Measurements from ENCODE around the gene BLTP3A.
A peak's percentile ranks its signal among the peaks of the same experiment; 100 is the strongest.
"Not testable (repeated sequence)": the region's sequence is repeated elsewhere in the genome, so short reads cannot be mapped to it uniquely, and the experiment has no call there.

Gene BLTP3A

DNA sequence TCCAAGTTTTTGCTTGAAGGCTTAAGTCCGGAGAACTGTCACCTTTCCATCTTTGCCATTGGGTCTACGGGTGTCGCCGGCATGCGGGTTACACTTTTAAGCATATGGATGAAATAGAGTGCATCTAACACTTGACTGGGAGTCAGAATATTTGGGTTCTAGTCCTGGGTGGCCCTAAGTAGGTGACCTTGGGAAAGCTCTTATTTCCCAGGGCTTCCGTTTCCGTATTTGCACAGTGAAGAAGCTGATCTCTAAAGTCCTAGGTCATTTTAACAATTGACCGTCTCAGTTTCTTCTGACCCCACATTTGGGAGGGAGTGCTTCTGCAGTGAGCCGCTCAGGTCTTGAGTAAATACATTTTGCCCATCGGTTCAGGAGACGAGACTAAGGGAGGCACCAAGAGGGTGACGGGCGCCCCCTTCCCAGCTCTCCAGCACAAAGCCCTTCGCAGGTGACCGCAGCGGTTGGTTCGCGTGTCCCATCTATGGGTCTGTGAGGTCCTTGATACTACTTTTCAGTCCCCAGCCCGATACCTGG is 651 bp upstream of the BLTP3A start:
- peak overlapping the region; percentile 79 for H3K9ac ChIP-seq (ENCODE audit: low read depth, low read length)
- H3K9me3 ChIP-seq (ENCODE audit: control insufficient read depth, insufficient read depth, low read length) = no peaks in the 10 kb centered on the region
- H3K4me1 ChIP-seq (ENCODE audit: control insufficient read depth, insufficient read depth, low read length) = peaks cover 12% of the 10 kb centered on the region
- peak overlapping the region; percentile 92 for H3K4me3 ChIP-seq (ENCODE audit: low read depth, low read length)
- no peaks in the 10 kb centered on the region for H3K36me3 ChIP-seq (ENCODE audit: control insufficient read depth, insufficient read depth, low read length)
- no peaks in the 10 kb centered on the region for H3K27me3 ChIP-seq (ENCODE audit: control insufficient read depth, insufficient read depth, low read length)
- H3K27ac ChIP-seq (ENCODE audit: low read depth, low read length) = peak overlapping the region; percentile 86

DNA sequence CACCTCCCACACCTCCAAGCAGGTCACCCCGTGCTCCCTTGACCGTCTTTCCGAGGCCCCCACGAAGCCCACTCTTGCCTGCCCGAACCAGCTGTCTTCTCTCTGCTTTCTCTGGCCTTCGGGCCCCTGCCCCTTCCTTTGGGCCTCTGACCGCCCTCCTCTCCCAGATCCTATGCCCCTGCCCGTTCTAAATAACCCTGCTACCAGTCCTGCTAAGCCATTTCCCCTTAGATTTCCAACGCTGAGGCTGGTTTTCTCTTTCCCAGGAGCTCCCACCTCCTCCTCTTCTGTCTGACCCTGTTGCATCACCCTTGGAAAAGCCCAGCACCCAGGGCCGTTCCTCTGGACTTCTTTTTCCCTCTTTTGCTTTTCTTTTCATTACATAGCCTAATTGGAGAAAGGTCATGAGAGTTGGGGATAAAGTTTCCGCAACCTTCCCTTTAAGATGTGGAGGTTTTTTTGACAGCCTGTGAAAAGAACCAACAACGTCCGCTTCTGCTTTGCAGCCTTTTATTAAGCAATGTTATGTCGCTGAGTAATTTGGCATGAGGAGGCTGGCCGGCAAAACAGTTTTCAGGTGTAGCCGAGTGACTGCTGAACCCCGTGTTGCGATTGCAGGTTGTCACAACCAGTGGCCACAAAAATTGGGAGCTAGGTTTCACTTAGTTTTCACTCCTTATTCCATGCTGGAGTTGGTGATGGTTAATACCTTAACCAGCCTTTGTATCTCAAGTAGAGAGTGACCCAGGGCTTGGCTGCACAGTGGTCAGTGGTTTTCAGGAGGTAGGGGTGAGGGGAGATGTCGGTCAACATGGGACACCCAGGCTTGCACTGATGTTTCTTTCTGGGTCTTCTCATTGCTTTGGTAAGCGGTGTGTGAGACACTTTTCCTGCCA is 970 bp downstream of the BLTP3A start:
- H3K27me3 ChIP-seq (ENCODE audit: control insufficient read depth, insufficient read depth, low read length) = no peaks in the 10 kb centered on the region
- peak overlapping the region; percentile 79 for H3K9ac ChIP-seq (ENCODE audit: low read depth, low read length)
- H3K4me3 ChIP-seq (ENCODE audit: low read depth, low read length) = peak overlapping the region; percentile 92
- peaks cover 12% of the 10 kb centered on the region for H3K4me1 ChIP-seq (ENCODE audit: control insufficient read depth, insufficient read depth, low read length)
- peak overlapping the region; percentile 82 for H3K27ac ChIP-seq (ENCODE audit: low read depth, low read length)
- H3K9me3 ChIP-seq (ENCODE audit: control insufficient read depth, insufficient read depth, low read length) = no peaks in the 10 kb centered on the region
- H3K36me3 ChIP-seq (ENCODE audit: control insufficient read depth, insufficient read depth, low read length) = no peaks in the 10 kb centered on the region

DNA sequence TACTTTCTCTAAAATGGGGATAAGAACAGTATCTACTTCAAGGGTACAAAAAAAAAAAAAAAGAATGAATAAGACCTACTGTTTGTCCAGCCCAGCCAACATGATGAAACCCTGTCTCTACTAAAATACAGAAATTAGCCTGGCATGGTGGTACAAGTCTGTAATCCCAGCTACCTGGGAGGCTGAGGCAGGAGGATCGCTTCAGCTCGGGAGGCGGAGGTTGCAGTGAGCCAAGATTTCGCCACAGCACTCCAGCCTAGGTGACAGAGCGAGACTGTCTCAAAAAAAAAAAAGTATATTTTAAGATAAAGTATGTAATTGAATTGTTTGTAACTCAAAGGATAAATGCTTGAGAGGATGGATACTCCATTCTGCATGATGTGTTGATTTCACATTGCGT is 2.0 kb downstream of the BLTP3A start:
- Histone ChIP-seq H3K4me1 (ENCODE audit: control insufficient read depth, insufficient read depth, low read length) (peaks cover 12% of the 10 kb centered on the region), H3K4me3 (ENCODE audit: low read depth, low read length) (no peak overlapping the region), H3K27ac (ENCODE audit: low read depth, low read length) (no peak overlapping the region), H3K9me3 (ENCODE audit: control insufficient read depth, insufficient read depth, low read length) (no peaks in the 10 kb centered on the region), H3K36me3 (ENCODE audit: control insufficient read depth, insufficient read depth, low read length) (no peaks in the 10 kb centered on the region), H3K9ac (ENCODE audit: low read depth, low read length) (no peak overlapping the region), H3K27me3 (ENCODE audit: control insufficient read depth, insufficient read depth, low read length) (no peaks in the 10 kb centered on the region)

DNA sequence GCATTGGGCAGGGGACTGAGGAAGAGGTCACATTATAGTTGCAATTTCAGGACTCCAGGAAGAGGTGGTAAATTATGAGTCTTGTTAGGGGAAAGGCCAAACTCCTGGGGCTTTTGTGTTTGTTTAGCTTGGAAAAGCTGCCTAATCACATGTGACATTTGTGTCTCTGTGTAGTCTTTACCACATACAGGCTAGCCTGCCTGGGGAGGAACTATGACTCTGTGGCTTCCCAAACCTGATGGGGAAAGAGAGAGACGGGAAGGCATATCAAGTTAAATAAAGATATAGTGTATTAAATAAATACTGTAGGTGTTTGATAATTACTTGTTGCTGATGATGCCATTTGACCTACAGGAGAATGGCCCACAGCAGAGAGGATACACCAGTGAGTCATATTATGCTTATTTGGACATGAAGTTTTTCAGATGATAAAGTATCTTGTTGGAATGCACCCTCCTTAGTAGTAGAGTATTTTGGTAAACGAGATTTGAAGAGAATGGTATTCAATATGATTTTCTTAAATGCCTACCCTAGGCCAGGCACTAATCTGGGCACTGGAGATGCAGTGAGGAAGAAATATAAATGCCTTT is 4.0 kb downstream of the BLTP3A start:
- H3K4me1 ChIP-seq (ENCODE audit: control insufficient read depth, insufficient read depth, low read length) = peaks cover 11% of the 10 kb centered on the region
- no peaks in the 10 kb centered on the region for H3K9me3 ChIP-seq (ENCODE audit: control insufficient read depth, insufficient read depth, low read length)
- no peaks in the 10 kb centered on the region for H3K27me3 ChIP-seq (ENCODE audit: control insufficient read depth, insufficient read depth, low read length)

DNA sequence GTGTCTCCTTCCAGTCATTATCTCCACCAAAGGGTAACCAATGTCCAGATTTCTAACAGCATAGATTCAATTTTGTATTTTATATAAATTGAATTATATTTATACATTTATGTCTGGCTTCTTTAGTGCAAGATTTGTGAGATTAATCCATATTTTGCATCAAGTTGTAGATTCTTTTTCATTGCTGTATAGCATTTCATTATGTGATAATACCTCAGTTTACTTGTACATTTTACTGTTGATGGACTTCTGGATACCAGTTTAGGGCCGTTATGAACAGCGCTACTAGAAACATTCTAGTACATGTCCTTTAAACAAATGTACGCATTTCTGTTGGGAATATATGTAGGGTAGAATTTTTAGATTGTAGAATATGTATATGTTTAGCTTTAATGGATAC is 6.2 kb downstream of the BLTP3A start:
- Histone ChIP-seq H3K9ac (ENCODE audit: low read depth, low read length) (no peak overlapping the region), H3K36me3 (ENCODE audit: control insufficient read depth, insufficient read depth, low read length) (no peaks in the 10 kb centered on the region), H3K9me3 (ENCODE audit: control insufficient read depth, insufficient read depth, low read length) (no peaks in the 10 kb centered on the region), H3K4me3 (ENCODE audit: low read depth, low read length) (no peak overlapping the region), H3K27ac (ENCODE audit: low read depth, low read length) (no peak overlapping the region), H3K27me3 (ENCODE audit: control insufficient read depth, insufficient read depth, low read length) (no peaks in the 10 kb centered on the region), H3K4me1 (ENCODE audit: control insufficient read depth, insufficient read depth, low read length) (peaks cover 5% of the 10 kb centered on the region)

More for the DNA sequence above, 4.0 kb downstream of the BLTP3A start:
- Histone ChIP-seq H3K36me3 (ENCODE audit: control insufficient read depth, insufficient read depth, low read length) (no peaks in the 10 kb centered on the region), H3K4me3 (ENCODE audit: low read depth, low read length) (no peak overlapping the region), H3K9ac (ENCODE audit: low read depth, low read length) (no peak overlapping the region), H3K27ac (ENCODE audit: low read depth, low read length) (no peak overlapping the region)

DNA sequence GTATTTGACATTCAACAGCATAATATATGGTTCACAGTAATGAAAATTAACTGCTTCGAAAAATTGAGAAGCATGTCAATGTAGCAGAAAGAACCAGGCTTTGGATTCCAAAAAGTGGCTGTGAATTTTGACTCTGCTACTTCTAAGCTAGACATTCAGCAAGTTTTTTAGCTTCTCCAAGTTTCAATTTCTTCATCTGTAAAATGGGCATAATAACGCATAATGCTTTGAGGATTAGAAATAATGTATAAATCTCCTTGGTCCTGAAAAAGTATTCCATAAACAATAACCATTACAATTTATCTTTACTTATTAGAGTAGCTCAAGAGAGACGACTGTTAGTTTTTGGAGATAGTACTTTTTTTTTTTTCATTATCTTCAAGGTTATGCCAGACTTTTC is 7.7 kb downstream of the BLTP3A start:
- Histone ChIP-seq H3K27ac (ENCODE audit: low read depth, low read length) (no peak overlapping the region), H3K4me3 (ENCODE audit: low read depth, low read length) (no peak overlapping the region), H3K4me1 (ENCODE audit: control insufficient read depth, insufficient read depth, low read length) (no peaks in the 10 kb centered on the region), H3K9me3 (ENCODE audit: control insufficient read depth, insufficient read depth, low read length) (no peaks in the 10 kb centered on the region), H3K36me3 (ENCODE audit: control insufficient read depth, insufficient read depth, low read length) (no peaks in the 10 kb centered on the region), H3K9ac (ENCODE audit: low read depth, low read length) (no peak overlapping the region), H3K27me3 (ENCODE audit: control insufficient read depth, insufficient read depth, low read length) (no peaks in the 10 kb centered on the region)

DNA sequence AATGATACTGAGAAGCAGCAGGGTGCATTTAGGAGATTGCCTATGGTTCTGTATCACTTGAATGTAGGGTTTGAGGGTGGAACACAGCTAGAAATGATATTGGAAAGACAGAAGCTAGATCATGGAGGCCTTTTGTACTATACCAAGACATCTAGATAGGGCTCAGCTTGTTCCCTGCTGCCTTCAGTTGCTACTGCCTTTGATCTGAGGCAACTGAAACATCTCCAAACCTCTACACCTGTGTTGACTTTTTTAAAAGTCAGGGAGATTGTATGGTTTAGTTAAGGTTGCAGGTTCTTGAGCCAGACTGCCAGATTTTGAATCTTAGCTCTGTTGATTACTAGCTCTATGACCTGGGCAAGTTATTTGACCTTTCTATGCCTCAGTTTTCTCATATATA is 12.7 kb downstream of the BLTP3A start:
- Histone ChIP-seq H3K9ac (ENCODE audit: low read depth, low read length) (no peak overlapping the region), H3K9me3 (ENCODE audit: control insufficient read depth, insufficient read depth, low read length) (no peaks in the 10 kb centered on the region), H3K27me3 (ENCODE audit: control insufficient read depth, insufficient read depth, low read length) (no peaks in the 10 kb centered on the region), H3K4me3 (ENCODE audit: low read depth, low read length) (no peak overlapping the region), H3K36me3 (ENCODE audit: control insufficient read depth, insufficient read depth, low read length) (no peaks in the 10 kb centered on the region), H3K27ac (ENCODE audit: low read depth, low read length) (no peak overlapping the region), H3K4me1 (ENCODE audit: control insufficient read depth, insufficient read depth, low read length) (no peaks in the 10 kb centered on the region)

DNA sequence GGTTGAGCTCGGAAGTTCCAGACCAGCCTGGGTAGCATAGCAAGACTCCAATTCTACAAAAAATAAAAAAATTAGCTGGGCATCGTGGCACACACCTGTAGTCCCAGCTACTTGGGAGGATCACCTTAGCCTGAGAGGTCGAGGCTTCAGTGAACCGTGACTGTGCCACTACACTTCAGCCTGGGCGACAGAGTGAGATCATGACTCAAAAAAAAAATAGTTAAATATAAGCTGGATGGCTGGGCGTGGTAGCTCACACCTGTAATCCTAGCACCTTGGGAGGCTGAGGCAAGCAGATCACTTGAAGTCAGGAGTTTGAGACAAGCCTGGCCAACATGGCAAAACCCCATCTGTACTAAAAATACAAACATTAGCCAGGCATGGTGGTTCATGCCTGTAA is 13.2 kb downstream of the BLTP3A start:
- H3K9ac ChIP-seq (ENCODE audit: low read depth, low read length); H3K9me3 ChIP-seq (ENCODE audit: control insufficient read depth, insufficient read depth, low read length); H3K36me3 ChIP-seq (ENCODE audit: control insufficient read depth, insufficient read depth, low read length): not testable (repeated sequence)

DNA sequence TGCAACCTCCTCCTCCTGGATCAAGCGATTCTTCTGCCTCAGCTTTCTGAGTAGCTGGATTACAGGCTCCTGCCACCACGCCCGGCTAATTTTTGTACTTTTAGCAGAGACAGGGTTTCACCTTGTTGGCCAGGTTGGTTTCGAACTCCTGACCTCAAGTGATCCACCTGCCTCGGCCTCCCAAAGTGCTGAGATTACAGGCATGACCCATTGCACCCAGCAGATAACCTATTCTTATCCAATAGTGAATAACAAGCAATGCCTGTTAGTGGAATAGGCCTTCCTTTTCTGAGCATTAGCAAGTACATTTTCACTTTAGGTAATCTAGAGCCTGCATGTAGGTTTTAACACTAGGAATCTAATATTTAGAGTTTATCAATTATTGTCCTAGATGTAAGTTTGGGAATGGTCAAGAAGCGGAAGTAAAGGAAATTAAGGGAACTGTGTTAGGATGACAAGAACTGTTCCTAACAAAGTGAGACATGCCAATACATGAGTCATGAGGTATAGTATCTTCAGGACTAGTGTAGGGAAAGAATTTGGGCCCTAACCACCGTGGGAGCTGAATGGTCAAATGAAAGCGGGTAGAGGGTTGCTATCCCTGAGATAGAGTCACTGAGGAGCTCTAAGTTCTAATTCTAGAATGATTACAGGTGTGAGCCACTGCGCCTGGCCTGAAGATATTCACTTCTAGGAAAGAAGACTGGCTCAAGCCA is 15.0 kb downstream of the BLTP3A start:
- Histone ChIP-seq H3K27me3 (ENCODE audit: control insufficient read depth, insufficient read depth, low read length) (no peaks in the 10 kb centered on the region), H3K36me3 (ENCODE audit: control insufficient read depth, insufficient read depth, low read length) (no peaks in the 10 kb centered on the region), H3K9ac (ENCODE audit: low read depth, low read length) (no peak overlapping the region), H3K27ac (ENCODE audit: low read depth, low read length) (no peak overlapping the region), H3K9me3 (ENCODE audit: control insufficient read depth, insufficient read depth, low read length) (no peaks in the 10 kb centered on the region), H3K4me1 (ENCODE audit: control insufficient read depth, insufficient read depth, low read length) (no peaks in the 10 kb centered on the region), H3K4me3 (ENCODE audit: low read depth, low read length) (no peak overlapping the region)

More for the DNA sequence above, 13.2 kb downstream of the BLTP3A start:
- not testable (repeated sequence) for H3K4me3 ChIP-seq (ENCODE audit: low read depth, low read length); H3K27ac ChIP-seq (ENCODE audit: low read depth, low read length); H3K4me1 ChIP-seq (ENCODE audit: control insufficient read depth, insufficient read depth, low read length); H3K27me3 ChIP-seq (ENCODE audit: control insufficient read depth, insufficient read depth, low read length)

DNA sequence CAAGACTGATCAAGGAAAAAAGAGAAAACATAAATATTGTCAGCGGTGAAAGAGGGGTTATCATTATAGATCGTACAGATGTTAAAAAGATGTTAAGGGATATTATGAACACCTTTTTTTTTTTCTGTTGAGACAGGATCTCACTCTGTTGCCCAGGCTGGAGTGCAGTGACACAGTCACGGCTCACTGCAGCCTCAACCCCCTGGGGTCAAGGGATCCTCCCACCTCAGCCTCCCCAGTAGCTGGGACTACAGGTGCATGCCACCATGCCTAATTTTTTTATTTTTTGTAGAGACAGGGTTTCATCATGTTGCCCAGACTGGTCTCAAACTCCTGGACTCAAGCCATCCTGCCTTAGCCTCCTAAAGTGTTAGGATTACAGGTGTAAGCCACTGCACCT is 16.6 kb downstream of the BLTP3A start:
- H3K36me3 ChIP-seq (ENCODE audit: control insufficient read depth, insufficient read depth, low read length); H3K9me3 ChIP-seq (ENCODE audit: control insufficient read depth, insufficient read depth, low read length); H3K4me3 ChIP-seq (ENCODE audit: low read depth, low read length); H3K4me1 ChIP-seq (ENCODE audit: control insufficient read depth, insufficient read depth, low read length); H3K27ac ChIP-seq (ENCODE audit: low read depth, low read length); H3K9ac ChIP-seq (ENCODE audit: low read depth, low read length); H3K27me3 ChIP-seq (ENCODE audit: control insufficient read depth, insufficient read depth, low read length): not testable (repeated sequence)

DNA sequence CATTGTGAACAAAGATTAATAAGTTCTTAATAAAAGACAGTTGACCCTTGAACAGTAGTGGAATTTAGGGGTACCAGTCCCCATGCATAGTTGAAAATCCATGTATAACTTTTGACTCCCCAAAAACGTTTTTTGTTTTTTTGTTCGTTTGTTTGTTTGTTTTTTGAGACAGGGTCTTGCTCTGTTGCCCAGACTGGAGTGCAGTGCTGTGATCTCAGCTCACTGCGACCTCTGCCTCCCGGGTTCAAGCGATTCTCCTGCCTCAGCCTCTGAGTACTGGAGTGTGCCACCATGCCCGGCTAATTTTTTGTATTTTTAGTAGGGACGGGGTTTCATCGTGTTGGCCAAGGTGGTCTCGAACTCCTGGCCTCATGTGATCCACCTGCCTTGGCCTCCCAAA is 17.5 kb downstream of the BLTP3A start:
- H3K9ac ChIP-seq (ENCODE audit: low read depth, low read length); H3K27me3 ChIP-seq (ENCODE audit: control insufficient read depth, insufficient read depth, low read length); H3K9me3 ChIP-seq (ENCODE audit: control insufficient read depth, insufficient read depth, low read length); H3K4me1 ChIP-seq (ENCODE audit: control insufficient read depth, insufficient read depth, low read length); H3K4me3 ChIP-seq (ENCODE audit: low read depth, low read length); H3K36me3 ChIP-seq (ENCODE audit: control insufficient read depth, insufficient read depth, low read length); H3K27ac ChIP-seq (ENCODE audit: low read depth, low read length): not testable (repeated sequence)

Data from HUES48 (cell line).